HL-60 (cell line): Measurements from ENCODE around the gene RCL1.

Source experiments
- DNase-seq, 2 experiments: peaks; one replicate each; pipeline ENCODE4 v3.0.0-alpha.2; 2010 to 2020; ENCODE audit warnings: low read depth in 1 of 2, low spot score in 1 of 2
- H3K27ac ChIP-seq: fragments of 250-450 bp; sonication (Bioruptor Pico); replicated peaks from 2 replicates; pipeline ENCODE4 v1.5.1; 2020; ENCODE audit warnings: mild to moderate bottlenecking, moderate library complexity
- H3K27me3 ChIP-seq: fragments of 250-450 bp; sonication (Bioruptor Pico); 2 replicates; pipeline ENCODE4 v1.5.1; 2021; ENCODE audit warnings: mild to moderate bottlenecking, moderate library complexity; ENCODE audit not compliant: insufficient read depth, poor library complexity, severe bottlenecking
- H3K4me3 ChIP-seq: replicated peaks from 2 replicates; pipeline ENCODE4 v1.5.1; 2011; ENCODE audit warnings: mild to moderate bottlenecking, control low read depth, low read length; ENCODE audit not compliant: insufficient read depth
- GABPA ChIP-seq: IDR thresholded peaks from 2 replicates; pipeline ENCODE4 v1.6.1; 2012; ENCODE audit warnings: low read depth
- POLR2AphosphoS5 ChIP-seq: IDR thresholded peaks from 2 replicates; pipeline ENCODE4 v1.6.1; 2012; ENCODE audit warnings: low read depth
- SPI1 ChIP-seq: IDR thresholded peaks from 2 replicates; pipeline ENCODE4 v1.6.1; 2012; ENCODE audit warnings: low read depth, mild to moderate bottlenecking, borderline replicate concordance
- TF ChIP-seq, protein P1 (sequence below): IDR thresholded peaks from 2 replicates; pipeline ENCODE4 v1.6.1; 2012; ENCODE audit warnings: low read depth; ENCODE audit not compliant: insufficient replicate concordance
- TF ChIP-seq, protein P2 (sequence below): IDR thresholded peaks from one replicate; pipeline ENCODE4 v1.5.1; 2011; ENCODE audit warnings: low read length, control low read depth, inconsistent platforms; ENCODE audit not compliant: insufficient read depth

The RCL1 gene

DNA sequence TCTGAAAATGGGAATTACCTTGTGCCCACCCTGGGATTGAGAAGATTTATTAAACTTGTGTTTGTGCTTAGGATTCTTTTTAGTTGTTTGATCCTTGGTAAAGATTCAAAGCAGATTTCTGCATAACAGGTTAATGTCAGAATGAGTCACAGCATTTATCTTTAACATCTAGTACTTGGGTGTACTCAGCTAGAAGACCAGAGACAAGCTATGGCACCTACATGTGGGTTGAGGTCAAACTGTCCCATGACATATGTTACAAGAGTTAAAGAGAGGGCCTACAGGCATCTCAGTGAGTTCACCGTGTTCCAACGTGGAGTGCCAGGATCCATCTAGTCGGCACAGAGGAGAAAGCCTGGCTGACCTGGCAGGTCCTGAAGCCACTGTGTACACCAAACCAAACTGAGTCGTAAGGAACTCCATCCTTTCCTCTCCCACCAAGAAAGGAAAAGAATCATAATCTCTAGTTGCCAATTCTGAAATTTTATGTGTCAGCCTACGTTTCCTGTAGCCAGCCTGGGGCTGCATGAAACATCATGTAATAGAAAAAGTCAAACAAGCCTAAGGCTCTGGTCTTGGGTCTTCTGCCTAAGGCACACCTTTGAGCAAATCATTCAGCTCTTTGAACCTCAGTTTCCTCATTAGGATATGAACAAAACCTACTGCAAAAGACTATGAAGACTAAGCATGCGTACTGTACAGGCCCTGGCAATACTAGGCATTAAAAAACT, 73.7 kb downstream of the RCL1 start:
- Histone ChIP-seq H3K27me3 (no peaks in the 10 kb centered on the region), H3K4me3 (no peak overlapping the region), H3K27ac (no peak overlapping the region)
- TF ChIP-seq GABPA: no peak
- TF ChIP-seq, protein P1, sequence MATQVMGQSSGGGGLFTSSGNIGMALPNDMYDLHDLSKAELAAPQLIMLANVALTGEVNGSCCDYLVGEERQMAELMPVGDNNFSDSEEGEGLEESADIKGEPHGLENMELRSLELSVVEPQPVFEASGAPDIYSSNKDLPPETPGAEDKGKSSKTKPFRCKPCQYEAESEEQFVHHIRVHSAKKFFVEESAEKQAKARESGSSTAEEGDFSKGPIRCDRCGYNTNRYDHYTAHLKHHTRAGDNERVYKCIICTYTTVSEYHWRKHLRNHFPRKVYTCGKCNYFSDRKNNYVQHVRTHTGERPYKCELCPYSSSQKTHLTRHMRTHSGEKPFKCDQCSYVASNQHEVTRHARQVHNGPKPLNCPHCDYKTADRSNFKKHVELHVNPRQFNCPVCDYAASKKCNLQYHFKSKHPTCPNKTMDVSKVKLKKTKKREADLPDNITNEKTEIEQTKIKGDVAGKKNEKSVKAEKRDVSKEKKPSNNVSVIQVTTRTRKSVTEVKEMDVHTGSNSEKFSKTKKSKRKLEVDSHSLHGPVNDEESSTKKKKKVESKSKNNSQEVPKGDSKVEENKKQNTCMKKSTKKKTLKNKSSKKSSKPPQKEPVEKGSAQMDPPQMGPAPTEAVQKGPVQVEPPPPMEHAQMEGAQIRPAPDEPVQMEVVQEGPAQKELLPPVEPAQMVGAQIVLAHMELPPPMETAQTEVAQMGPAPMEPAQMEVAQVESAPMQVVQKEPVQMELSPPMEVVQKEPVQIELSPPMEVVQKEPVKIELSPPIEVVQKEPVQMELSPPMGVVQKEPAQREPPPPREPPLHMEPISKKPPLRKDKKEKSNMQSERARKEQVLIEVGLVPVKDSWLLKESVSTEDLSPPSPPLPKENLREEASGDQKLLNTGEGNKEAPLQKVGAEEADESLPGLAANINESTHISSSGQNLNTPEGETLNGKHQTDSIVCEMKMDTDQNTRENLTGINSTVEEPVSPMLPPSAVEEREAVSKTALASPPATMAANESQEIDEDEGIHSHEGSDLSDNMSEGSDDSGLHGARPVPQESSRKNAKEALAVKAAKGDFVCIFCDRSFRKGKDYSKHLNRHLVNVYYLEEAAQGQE: no peak
- TF ChIP-seq POLR2AphosphoS5: no peak
- TF ChIP-seq, protein P2, sequence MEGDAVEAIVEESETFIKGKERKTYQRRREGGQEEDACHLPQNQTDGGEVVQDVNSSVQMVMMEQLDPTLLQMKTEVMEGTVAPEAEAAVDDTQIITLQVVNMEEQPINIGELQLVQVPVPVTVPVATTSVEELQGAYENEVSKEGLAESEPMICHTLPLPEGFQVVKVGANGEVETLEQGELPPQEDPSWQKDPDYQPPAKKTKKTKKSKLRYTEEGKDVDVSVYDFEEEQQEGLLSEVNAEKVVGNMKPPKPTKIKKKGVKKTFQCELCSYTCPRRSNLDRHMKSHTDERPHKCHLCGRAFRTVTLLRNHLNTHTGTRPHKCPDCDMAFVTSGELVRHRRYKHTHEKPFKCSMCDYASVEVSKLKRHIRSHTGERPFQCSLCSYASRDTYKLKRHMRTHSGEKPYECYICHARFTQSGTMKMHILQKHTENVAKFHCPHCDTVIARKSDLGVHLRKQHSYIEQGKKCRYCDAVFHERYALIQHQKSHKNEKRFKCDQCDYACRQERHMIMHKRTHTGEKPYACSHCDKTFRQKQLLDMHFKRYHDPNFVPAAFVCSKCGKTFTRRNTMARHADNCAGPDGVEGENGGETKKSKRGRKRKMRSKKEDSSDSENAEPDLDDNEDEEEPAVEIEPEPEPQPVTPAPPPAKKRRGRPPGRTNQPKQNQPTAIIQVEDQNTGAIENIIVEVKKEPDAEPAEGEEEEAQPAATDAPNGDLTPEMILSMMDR: no peak
- no peak for TF ChIP-seq SPI1
- DNase-seq: no peak

DNA sequence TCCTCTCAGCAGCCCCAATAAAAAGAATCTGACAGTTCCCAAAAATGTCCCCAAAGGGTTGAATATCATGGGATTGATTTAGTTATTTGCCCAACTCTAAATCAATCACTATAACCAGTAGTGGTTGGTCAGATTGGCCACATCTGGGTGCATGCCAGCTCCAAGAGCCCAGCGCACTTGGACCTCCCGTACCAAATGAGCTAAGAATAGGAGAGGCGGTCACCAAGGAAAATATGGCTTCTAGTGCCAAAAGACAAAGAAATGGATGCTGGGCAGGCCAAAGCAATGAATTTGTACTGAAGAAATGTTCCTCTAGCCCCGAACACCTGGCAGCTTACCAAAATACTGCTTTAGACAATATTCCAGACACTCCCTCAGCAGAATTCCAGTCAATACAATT, 80.3 kb downstream of the RCL1 start:
- Histone ChIP-seq H3K27ac (no peak overlapping the region), H3K27me3 (no peaks in the 10 kb centered on the region), H3K4me3 (no peak overlapping the region)
- no peak for DNase-seq
- TF ChIP-seq, protein P2: no peak
- TF ChIP-seq, protein P1: no peak
- TF ChIP-seq SPI1 (no peak), POLR2AphosphoS5 (no peak)

DNA sequence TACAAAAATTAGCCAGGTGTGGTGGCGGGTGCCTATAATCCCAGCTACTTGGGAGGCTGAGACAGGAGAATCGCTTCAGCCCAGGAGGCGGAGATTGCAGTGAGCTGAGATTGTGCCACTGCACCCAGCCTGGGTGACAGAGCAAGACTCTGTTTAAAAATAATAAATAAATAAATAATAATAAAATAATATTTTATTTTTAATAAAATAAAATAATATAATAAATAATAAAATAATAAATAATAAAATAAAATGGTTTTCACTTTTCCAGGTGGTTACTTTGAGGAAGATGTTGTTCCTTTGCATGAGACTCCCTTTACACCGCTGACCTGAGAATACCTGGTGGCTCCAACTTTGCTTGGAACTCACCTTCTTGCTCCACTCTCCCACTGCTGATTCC, 82.8 kb downstream of the RCL1 start:
- no peak overlapping the region for H3K4me3 ChIP-seq
- no peaks in the 10 kb centered on the region for H3K27me3 ChIP-seq
- no peak for DNase-seq
- H3K27ac ChIP-seq: no peak overlapping the region
- TF ChIP-seq POLR2AphosphoS5: no peak
- TF ChIP-seq, protein P2: no peak
- TF ChIP-seq, protein P1: no peak
- no peak for TF ChIP-seq SPI1
- no peak for TF ChIP-seq GABPA
